CD4-positive, alpha-beta T cell treated with Interferon alpha-2 for 1 hour (primary cell): ENCODE results near the gene APPL2.

Experiments used
- DNase-seq, 2 donors: peaks; one replicate each; pipeline ENCODE4 v3.0.0-alpha.2; 2020 to 2022

APPL2 gene

GRCh38 chr12:105221583-105222283 is 14.2 kb downstream of the APPL2 start:
- DNase-seq = no peak

- DNase-seq = no peak
These were observed 15.1 kb downstream of the APPL2 start for GRCh38 chr12:105220929-105221290.

- DNase-seq = no peak
These were observed 15.6 kb downstream of the APPL2 start for GRCh38 chr12:105220150-105220928.

GRCh38 chr12:105219261-105220028 is 16.5 kb downstream of the APPL2 start:
- DNase-seq = no peak

- DNase-seq = no peak
These were observed 17.5 kb downstream of the APPL2 start for GRCh38 chr12:105218434-105218833.

- DNase-seq = no peak
These were observed 21.2 kb downstream of the APPL2 start for GRCh38 chr12:105214670-105215375.

GRCh38 chr12:105214148-105214547 is 21.8 kb downstream of the APPL2 start:
- no peak for DNase-seq

- DNase-seq = no peak
These were observed 23.5 kb downstream of the APPL2 start for GRCh38 chr12:105212438-105212837.

- no peak for DNase-seq
These were observed 26.9 kb downstream of the APPL2 start for GRCh38 chr12:105209091-105209490.

GRCh38 chr12:105206686-105207374 is 29.1 kb downstream of the APPL2 start:
- DNase-seq = no peak

GRCh38 chr12:105205322-105206048 is 30.5 kb downstream of the APPL2 start:
- no peak for DNase-seq

- no peak for DNase-seq
These were observed 31.1 kb downstream of the APPL2 start for GRCh38 chr12:105204916-105205315.

- no peak for DNase-seq
These were observed 31.8 kb downstream of the APPL2 start for GRCh38 chr12:105204127-105204526.

- no peak for DNase-seq
These were observed 33.8 kb downstream of the APPL2 start for GRCh38 chr12:105202202-105202601.

- DNase-seq = no peak
These were observed 34.7 kb downstream of the APPL2 start for GRCh38 chr12:105201299-105201698.

GRCh38 chr12:105200385-105200784 is 35.6 kb downstream of the APPL2 start:
- no peak for DNase-seq

GRCh38 chr12:105198961-105199360 is 37.0 kb downstream of the APPL2 start:
- DNase-seq = no peak

- no peak for DNase-seq
These were observed 39.9 kb downstream of the APPL2 start for GRCh38 chr12:105196090-105196489.

GRCh38 chr12:105194947-105195346 is 41.0 kb downstream of the APPL2 start:
- no peak for DNase-seq

- DNase-seq = no peak
These were observed 43.2 kb downstream of the APPL2 start for GRCh38 chr12:105192624-105193225.

- no peak for DNase-seq
These were observed 45.4 kb downstream of the APPL2 start for GRCh38 chr12:105190530-105190929.
